ENCODE results near the gene CARS2. TPM values are rescaled to one million over a fixed set of nuclear protein-coding genes. Genes with fewer than 3 reads are reported as not detected.
"Not testable (repeated sequence)": the region's sequence is repeated elsewhere in the genome, so short reads cannot be mapped to it uniquely, and the experiment has no call there.

The CARS2 gene
- total RNA-seq, 1 experiment from 2014 or later = 24.8 TPM

DNA sequence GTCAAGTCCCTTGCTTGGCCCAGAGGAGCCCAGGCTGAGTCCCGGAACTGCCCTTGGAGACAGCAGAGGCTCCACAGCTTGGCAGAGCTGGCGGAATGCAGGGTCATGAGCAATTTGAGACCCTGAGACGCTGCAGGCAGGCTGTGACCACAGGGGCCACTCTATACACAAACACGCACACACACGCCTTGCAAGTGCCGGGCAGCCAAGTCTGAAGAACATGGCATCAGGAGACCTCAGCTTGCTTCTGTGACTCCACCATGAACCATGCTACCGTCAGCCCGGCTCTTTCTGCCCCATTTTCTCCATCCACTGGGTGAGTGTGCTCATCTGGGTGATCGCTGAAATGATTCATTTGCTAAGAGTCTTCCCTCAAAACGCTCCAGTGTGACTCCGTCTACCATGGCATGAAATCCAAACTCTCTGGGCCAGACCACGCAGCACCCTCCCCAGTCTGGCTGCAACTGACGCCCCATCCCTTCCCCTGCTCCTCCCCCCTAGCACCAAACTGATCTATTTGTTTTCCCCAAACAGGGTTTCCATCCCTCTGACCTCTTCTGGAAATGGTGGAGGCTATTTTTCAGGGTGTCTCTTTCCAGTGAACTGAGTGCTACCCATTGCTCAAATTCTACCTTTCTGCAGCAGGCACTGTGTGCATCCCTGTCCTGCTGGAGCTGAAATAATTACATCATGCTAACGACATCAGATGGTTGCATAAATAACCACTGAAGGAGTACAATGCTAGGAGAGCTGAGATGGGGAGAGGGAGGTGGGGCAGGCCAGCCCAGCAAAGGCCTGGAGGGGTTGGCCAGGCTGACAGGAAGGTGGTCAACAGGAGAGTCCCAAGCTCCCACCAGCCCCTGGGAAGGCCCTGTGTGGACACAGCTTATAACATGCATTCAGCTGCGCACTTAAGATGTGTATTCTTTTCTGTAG is 3.1 kb downstream of the CARS2 start:
- no TSS peak for BruUV-seq (replicated peaks)
- intact Hi-C loops (cut with micrococcal nuclease; ENCODE audit: unreplicated experiment) = no loop called here
- no peaks in the 10 kb centered on the region for H3K4me1 Mint-ChIP-seq (ENCODE audit: low read depth, unreplicated experiment)
- no peak for TF ChIP-seq CTCF (IDR thresholded peaks at IDR 0.05; ENCODE audit: unreplicated experiment)
- DNase-seq = no peak
- CTCF ChIA-PET = no interaction called here
- no peaks in the 10 kb centered on the region for H3K27me3 Mint-ChIP-seq (ENCODE audit: unreplicated experiment)
- peaks cover 9% of the 10 kb centered on the region for H3K36me3 Mint-ChIP-seq (ENCODE audit: insufficient read depth, unreplicated experiment)
- no peak overlapping the region for H3K27ac Mint-ChIP-seq (ENCODE audit: unreplicated experiment)
- no peak overlapping the region for H3K4me3 Mint-ChIP-seq (ENCODE audit: low read depth, unreplicated experiment)
- no peaks in the 10 kb centered on the region for H3K9me3 Mint-ChIP-seq (ENCODE audit: low read depth, unreplicated experiment)

GRCh38 chr13:110702089-110702488 is 3.8 kb downstream of the CARS2 start:
- H3K4me1 Mint-ChIP-seq (ENCODE audit: low read depth, unreplicated experiment) = no peaks in the 10 kb centered on the region
- no peaks in the 10 kb centered on the region for H3K9me3 Mint-ChIP-seq (ENCODE audit: low read depth, unreplicated experiment)
- no peaks in the 10 kb centered on the region for H3K27me3 Mint-ChIP-seq (ENCODE audit: unreplicated experiment)
- DNase-seq = no peak
- no peak overlapping the region for H3K4me3 Mint-ChIP-seq (ENCODE audit: low read depth, unreplicated experiment)
- H3K36me3 Mint-ChIP-seq (ENCODE audit: insufficient read depth, unreplicated experiment) = peaks cover 9% of the 10 kb centered on the region
- CTCF ChIA-PET = no interaction called here
- no peak overlapping the region for H3K27ac Mint-ChIP-seq (ENCODE audit: unreplicated experiment)
- intact Hi-C loops (cut with micrococcal nuclease; ENCODE audit: unreplicated experiment) = no loop called here
- BruUV-seq (replicated peaks) = no TSS peak
- TF ChIP-seq CTCF (IDR thresholded peaks at IDR 0.05; ENCODE audit: unreplicated experiment) = no peak

GRCh38 chr13:110701061-110701460 is 4.9 kb downstream of the CARS2 start:
- BruUV-seq (replicated peaks); H3K36me3 Mint-ChIP-seq (ENCODE audit: insufficient read depth, unreplicated experiment); H3K4me1 Mint-ChIP-seq (ENCODE audit: low read depth, unreplicated experiment); CTCF ChIA-PET; intact Hi-C loops (cut with micrococcal nuclease; ENCODE audit: unreplicated experiment); H3K4me3 Mint-ChIP-seq (ENCODE audit: low read depth, unreplicated experiment); DNase-seq; H3K27me3 Mint-ChIP-seq (ENCODE audit: unreplicated experiment); H3K27ac Mint-ChIP-seq (ENCODE audit: unreplicated experiment); H3K9me3 Mint-ChIP-seq (ENCODE audit: low read depth, unreplicated experiment): not testable (repeated sequence)

GRCh38 chr13:110700641-110701040 is 5.3 kb downstream of the CARS2 start:
- Mint-ChIP-seq H3K27me3 (ENCODE audit: unreplicated experiment) (no peaks in the 10 kb centered on the region), H3K9me3 (ENCODE audit: low read depth, unreplicated experiment) (no peaks in the 10 kb centered on the region), H3K4me3 (ENCODE audit: low read depth, unreplicated experiment) (no peak overlapping the region), H3K27ac (ENCODE audit: unreplicated experiment) (no peak overlapping the region), H3K4me1 (ENCODE audit: low read depth, unreplicated experiment) (no peaks in the 10 kb centered on the region), H3K36me3 (ENCODE audit: insufficient read depth, unreplicated experiment) (no peaks in the 10 kb centered on the region)
- CTCF ChIA-PET = no interaction called here
- no TSS peak for BruUV-seq (replicated peaks)
- TF ChIP-seq CTCF (IDR thresholded peaks at IDR 0.05; ENCODE audit: unreplicated experiment) = no peak
- no peak for DNase-seq
- intact Hi-C loops (cut with micrococcal nuclease; ENCODE audit: unreplicated experiment) = no loop called here

GRCh38 chr13:110700186-110700585 is 5.7 kb downstream of the CARS2 start:
- CTCF ChIA-PET = no interaction called here
- Mint-ChIP-seq H3K9me3 (ENCODE audit: low read depth, unreplicated experiment) (no peaks in the 10 kb centered on the region), H3K4me1 (ENCODE audit: low read depth, unreplicated experiment) (no peaks in the 10 kb centered on the region), H3K36me3 (ENCODE audit: insufficient read depth, unreplicated experiment) (no peaks in the 10 kb centered on the region), H3K27me3 (ENCODE audit: unreplicated experiment) (no peaks in the 10 kb centered on the region), H3K4me3 (ENCODE audit: low read depth, unreplicated experiment) (no peak overlapping the region), H3K27ac (ENCODE audit: unreplicated experiment) (no peak overlapping the region)
- intact Hi-C loops (cut with micrococcal nuclease; ENCODE audit: unreplicated experiment) = no loop called here
- DNase-seq = no peak
- no TSS peak for BruUV-seq (replicated peaks)
- TF ChIP-seq CTCF (IDR thresholded peaks at IDR 0.05; ENCODE audit: unreplicated experiment) = no peak

Measured in Calu3 (cell line).